ENCODE results near the gene DDX10. TPM values are rescaled to one million over a fixed set of nuclear protein-coding genes. Genes with fewer than 3 reads are reported as not detected.

DDX10 gene
- polyA plus RNA-seq, 1 experiment, result 11.0 TPM

DNA sequence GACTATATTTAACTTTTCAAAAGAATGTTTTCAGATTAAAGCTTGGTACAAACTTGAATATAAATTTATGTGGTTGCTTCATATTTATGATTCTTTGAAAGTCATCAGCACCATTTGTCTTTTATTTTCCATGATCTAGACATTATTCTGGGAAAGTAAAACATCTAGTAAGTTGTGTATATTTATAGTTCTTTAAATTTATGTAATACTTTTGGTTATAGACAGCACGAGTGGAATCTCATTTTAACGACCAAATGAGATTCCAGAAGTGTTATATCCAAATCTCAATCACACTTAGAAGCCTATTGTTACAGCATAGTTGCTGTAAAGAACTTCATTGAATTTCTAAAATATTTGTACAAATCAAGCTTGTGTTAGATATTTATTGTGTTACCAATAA, 212.3 kb downstream of the DDX10 start:
- H3K4me3 ChIP-seq (ENCODE audit: low read depth, low read length), result no peak overlapping the region
- ChIA-PET CTCF (interaction anchor here (1.1 to 1.2 kb wide), 2 partner anchors 11 to 841 kb away, joined by 3 to 4 read pairs; no protein-coding TSS in a partner anchor), POLR2A (no interaction called here)
- no peaks in the 10 kb centered on the region for H3K27me3 ChIP-seq (ENCODE audit: control insufficient read depth, insufficient read depth, low read length)
- no peak for DNase-seq (ENCODE audit: low read depth)
- H3K36me3 ChIP-seq (ENCODE audit: control insufficient read depth, insufficient read depth, low read length), result no peaks in the 10 kb centered on the region
- TF ChIP-seq, protein P1, sequence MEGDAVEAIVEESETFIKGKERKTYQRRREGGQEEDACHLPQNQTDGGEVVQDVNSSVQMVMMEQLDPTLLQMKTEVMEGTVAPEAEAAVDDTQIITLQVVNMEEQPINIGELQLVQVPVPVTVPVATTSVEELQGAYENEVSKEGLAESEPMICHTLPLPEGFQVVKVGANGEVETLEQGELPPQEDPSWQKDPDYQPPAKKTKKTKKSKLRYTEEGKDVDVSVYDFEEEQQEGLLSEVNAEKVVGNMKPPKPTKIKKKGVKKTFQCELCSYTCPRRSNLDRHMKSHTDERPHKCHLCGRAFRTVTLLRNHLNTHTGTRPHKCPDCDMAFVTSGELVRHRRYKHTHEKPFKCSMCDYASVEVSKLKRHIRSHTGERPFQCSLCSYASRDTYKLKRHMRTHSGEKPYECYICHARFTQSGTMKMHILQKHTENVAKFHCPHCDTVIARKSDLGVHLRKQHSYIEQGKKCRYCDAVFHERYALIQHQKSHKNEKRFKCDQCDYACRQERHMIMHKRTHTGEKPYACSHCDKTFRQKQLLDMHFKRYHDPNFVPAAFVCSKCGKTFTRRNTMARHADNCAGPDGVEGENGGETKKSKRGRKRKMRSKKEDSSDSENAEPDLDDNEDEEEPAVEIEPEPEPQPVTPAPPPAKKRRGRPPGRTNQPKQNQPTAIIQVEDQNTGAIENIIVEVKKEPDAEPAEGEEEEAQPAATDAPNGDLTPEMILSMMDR (IDR thresholded peaks at IDR 0.05; ENCODE audit: insufficient read depth, low read depth, low read length), result no peak

DNA sequence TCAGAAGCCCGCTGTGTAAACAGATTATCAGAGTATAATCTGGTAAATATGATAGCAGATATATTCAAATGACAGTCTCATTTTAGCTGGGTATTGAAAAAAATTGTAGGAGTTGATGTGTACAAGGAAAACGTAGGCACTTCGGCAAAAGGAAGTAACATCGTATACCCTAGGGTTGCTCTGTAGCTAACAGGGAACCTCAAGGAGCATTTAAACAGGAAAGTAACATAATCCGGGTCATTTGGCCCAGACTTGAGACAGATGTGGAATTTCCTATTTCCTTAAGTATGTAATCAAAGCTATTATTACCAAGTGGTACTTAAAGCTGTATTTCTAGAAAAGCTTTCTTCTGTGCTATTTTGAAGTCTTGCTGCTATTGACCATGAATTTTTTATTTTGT, 215.6 kb downstream of the DDX10 start:
- H3K4me3 ChIP-seq (ENCODE audit: low read depth, low read length), result no peak overlapping the region
- H3K27me3 ChIP-seq (ENCODE audit: control insufficient read depth, insufficient read depth, low read length), result no peaks in the 10 kb centered on the region
- TF ChIP-seq, protein P1 (IDR thresholded peaks at IDR 0.05; ENCODE audit: insufficient read depth, low read depth, low read length), result no peak
- H3K36me3 ChIP-seq (ENCODE audit: control insufficient read depth, insufficient read depth, low read length), result no peaks in the 10 kb centered on the region
- ChIA-PET POLR2A (no interaction called here), CTCF (no interaction called here)
- DNase-seq (ENCODE audit: low read depth), result no peak

DNA sequence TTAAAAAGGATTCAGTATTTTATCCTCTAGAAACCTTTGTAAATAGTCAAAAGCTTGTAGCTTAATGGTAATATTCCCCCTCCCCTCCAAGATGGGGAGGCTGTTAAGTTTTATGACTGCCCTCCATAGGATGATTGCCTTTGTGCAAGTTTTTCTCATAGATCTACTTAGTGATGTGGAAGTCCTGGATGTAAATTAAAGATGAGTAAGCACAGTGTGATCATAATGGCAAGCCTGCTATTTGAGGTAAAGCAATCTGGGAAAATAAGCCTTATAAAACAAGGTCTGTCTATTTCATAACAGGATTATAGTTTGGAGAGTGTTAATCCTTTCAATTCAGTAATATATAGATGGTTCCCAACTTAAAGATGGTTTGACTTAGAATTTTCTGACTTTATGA, 216.3 kb downstream of the DDX10 start:
- TF ChIP-seq, protein P1 (IDR thresholded peaks at IDR 0.05; ENCODE audit: insufficient read depth, low read depth, low read length), result no peak
- POLR2A ChIA-PET, result no interaction called here
- DNase-seq (ENCODE audit: low read depth), result no peak
- CTCF ChIA-PET, result no interaction called here
- Histone ChIP-seq H3K4me3 (ENCODE audit: low read depth, low read length) (no peak overlapping the region), H3K27me3 (ENCODE audit: control insufficient read depth, insufficient read depth, low read length) (no peaks in the 10 kb centered on the region), H3K36me3 (ENCODE audit: control insufficient read depth, insufficient read depth, low read length) (no peaks in the 10 kb centered on the region)

DNA sequence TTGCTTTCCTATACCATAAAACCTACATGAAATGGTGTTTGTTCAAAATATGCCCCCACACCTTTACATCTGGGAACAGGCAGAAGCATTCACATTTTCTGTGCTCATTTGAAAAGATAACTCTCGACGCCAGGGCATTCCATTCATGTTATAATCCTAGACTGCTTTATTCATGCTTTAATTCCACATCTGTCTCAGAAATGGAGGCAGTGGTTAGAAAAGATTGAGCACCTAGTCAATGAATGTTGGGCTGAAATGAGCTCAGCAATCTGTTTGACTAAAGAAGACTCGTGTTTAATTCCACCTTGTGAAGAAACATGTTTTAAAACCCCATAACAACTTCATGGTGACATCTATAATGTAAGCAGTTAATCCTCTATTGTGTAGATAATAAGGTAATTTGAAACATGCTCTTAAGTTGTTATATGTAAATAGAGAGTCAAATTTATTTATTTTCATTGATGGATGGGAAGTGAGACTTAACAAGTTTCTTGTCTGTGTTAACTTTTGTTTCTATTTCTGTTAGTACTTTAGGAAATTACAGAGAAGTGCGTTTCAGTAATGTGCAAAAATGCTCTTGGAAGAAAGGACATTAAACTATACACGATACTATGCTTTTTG, 217.5 kb downstream of the DDX10 start:
- CTCF ChIA-PET, result interaction anchor here (1.0 kb wide), 2 partner anchors 9 to 91 kb away, joined by 3 read pairs; no protein-coding TSS in a partner anchor
- Histone ChIP-seq H3K36me3 (ENCODE audit: control insufficient read depth, insufficient read depth, low read length) (no peaks in the 10 kb centered on the region), H3K27me3 (ENCODE audit: control insufficient read depth, insufficient read depth, low read length) (no peaks in the 10 kb centered on the region), H3K4me3 (ENCODE audit: low read depth, low read length) (no peak overlapping the region)
- POLR2A ChIA-PET, result no interaction called here
- TF ChIP-seq, protein P1 (IDR thresholded peaks at IDR 0.05; ENCODE audit: insufficient read depth, low read depth, low read length), result no peak
- no peak for DNase-seq (ENCODE audit: low read depth)

DNA sequence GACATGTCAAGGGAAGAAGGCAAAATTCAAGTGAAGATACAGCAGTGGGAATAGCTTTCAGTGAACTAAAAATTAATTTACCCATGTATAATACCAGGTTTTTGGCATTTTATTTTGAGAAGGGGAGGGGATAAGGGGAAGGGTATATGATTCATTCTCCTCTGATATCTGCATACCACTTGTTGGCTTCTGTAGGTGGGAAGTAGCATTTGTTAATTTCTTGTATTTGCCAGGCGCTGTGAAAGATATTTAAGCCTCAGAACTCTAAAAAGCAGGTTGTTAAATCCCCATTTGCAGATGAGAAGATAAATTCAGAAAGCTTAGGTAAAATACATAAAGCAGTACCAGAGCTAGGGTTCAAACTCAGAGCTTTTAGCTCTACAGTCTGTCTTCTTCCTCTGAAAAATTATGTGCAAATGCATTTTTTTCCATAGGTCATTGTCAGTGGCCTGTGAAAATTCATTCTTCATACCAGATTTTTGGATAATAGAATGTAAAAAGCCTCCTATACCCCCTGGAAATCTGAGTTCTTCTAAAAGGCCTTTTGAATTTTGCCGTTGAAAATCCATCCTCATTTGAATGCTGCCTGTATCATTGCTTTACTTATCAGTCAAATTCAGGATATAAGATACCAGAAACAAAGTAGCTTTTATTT, 221.3 kb downstream of the DDX10 start:
- DNase-seq (ENCODE audit: low read depth), result no peak
- Histone ChIP-seq H3K4me3 (ENCODE audit: low read depth, low read length) (no peak overlapping the region), H3K36me3 (ENCODE audit: control insufficient read depth, insufficient read depth, low read length) (no peaks in the 10 kb centered on the region), H3K27me3 (ENCODE audit: control insufficient read depth, insufficient read depth, low read length) (no peaks in the 10 kb centered on the region)
- ChIA-PET POLR2A (no interaction called here), CTCF (interaction anchor here (1.1 kb wide), 1 partner anchor 26 kb away, joined by 3 read pairs; no protein-coding TSS in a partner anchor)
- TF ChIP-seq, protein P1 (IDR thresholded peaks at IDR 0.05; ENCODE audit: insufficient read depth, low read depth, low read length), result no peak
